H4 (cell line): ENCODE measurements around the gene OGFR. TPM values are rescaled to one million over a fixed set of nuclear protein-coding genes. Genes with fewer than 3 reads are reported as not detected.

ENCODE experiments used
- DNase-seq: peaks from one replicate; pipeline ENCODE4 v3.0.0-alpha.2; 2015; ENCODE audit warnings: low spot score
- total RNA-seq: library from RNA; depleted of rRNA; stranded (reverse); fragments of >200 nt; shearing (Covaris generic); gene quantifications from 2 replicates; pipeline ENCODE4 v1.2.3, GENCODE V29; 2014; rRNA removed

OGFR gene, protein sequence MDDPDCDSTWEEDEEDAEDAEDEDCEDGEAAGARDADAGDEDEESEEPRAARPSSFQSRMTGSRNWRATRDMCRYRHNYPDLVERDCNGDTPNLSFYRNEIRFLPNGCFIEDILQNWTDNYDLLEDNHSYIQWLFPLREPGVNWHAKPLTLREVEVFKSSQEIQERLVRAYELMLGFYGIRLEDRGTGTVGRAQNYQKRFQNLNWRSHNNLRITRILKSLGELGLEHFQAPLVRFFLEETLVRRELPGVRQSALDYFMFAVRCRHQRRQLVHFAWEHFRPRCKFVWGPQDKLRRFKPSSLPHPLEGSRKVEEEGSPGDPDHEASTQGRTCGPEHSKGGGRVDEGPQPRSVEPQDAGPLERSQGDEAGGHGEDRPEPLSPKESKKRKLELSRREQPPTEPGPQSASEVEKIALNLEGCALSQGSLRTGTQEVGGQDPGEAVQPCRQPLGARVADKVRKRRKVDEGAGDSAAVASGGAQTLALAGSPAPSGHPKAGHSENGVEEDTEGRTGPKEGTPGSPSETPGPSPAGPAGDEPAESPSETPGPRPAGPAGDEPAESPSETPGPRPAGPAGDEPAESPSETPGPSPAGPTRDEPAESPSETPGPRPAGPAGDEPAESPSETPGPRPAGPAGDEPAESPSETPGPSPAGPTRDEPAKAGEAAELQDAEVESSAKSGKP
- total RNA-seq: 30.9 and 43.8 TPM in 2 replicates

DNA sequence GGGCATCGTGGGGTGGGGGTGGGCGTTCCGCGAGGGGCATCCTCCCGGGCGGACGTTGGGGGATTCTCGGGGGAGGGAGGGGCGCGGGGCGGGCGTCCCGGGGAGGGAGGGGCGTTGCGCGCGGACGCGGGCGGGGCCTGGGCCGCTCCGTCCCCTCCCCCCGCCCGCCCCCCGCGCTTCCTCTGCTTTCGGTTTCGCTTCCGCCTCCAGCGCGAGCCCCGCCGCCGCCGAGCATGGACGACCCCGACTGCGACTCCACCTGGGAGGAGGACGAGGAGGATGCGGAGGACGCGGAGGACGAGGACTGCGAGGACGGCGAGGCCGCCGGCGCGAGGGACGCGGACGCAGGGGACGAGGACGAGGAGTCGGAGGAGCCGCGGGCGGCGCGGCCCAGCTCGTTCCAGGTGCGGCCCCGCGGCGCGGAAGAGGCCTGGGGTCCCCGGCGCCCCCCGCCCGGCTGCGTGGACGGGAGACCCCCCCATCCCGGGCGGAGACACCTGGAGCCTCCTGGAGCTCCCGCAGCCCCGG, at the start of gene OGFR:
TSS of gene OGFR (plus strand) at position 209 of the 528 bp plus-strand sequence. CDS start at position 234, 25 bp downstream.
- no peak for DNase-seq

DNA sequence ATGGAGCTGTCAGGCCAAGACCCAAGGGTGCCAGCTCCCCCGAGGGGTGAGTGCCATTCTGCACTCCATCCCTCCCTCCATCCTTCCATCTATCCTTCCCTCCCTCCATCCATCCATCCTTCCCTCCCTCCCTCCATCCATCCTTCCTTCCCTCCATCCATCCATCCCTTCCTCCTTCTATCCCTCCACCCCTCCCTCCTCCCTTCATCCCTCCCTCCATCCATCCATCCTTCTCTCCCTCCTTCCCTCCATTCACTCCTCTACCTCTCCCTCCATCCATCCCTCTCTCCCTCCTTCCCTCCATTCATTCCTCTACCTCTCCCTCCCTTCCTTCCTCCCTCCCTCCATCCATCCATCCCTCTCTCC, 49.7 kb upstream of the OGFR start:
- DNase-seq: no peak

DNA sequence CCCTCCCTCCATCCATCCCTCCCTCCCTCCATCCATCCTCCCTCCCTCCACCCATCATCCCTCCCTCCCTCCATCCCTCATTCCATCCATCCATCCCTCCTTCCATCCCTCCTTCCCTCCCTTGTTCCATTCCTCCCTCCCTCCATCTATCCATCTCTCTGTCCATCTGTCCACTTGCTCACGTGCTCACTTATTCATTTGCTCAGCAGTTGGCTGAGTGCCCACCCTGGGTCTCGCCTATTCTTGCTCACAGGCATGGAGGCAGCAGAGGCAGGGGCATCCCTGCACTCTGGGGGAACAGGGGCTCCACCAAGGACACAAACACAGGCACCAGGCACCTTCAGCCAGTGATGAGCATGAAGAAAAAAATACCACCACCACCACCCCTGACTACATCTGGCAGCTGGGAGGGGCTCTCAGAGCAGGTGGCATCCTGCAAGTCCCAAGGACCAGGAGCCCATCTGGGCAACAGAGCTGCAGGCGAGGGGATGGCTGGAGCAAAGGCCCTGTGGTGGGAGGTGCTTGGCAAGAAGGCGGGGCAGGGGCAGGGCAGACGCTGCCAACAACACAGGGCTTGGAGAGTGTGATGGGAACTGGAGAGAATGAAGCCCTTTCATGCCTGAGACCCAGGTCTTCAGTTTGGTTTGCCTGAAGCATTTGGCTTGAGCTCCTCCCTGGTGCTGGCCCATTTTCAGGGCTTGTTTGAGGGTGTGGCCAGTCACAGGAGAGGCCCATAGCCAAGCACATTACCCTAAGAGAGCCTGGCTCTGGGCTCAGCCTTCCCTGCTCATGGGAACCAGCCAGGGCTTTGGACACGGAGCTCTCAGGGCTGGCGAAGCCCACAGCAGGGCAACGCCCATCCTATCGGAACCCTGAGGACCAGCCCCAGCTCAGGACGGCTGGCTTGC, 48.6 kb upstream of the OGFR start:
- DNase-seq: no peak

DNA sequence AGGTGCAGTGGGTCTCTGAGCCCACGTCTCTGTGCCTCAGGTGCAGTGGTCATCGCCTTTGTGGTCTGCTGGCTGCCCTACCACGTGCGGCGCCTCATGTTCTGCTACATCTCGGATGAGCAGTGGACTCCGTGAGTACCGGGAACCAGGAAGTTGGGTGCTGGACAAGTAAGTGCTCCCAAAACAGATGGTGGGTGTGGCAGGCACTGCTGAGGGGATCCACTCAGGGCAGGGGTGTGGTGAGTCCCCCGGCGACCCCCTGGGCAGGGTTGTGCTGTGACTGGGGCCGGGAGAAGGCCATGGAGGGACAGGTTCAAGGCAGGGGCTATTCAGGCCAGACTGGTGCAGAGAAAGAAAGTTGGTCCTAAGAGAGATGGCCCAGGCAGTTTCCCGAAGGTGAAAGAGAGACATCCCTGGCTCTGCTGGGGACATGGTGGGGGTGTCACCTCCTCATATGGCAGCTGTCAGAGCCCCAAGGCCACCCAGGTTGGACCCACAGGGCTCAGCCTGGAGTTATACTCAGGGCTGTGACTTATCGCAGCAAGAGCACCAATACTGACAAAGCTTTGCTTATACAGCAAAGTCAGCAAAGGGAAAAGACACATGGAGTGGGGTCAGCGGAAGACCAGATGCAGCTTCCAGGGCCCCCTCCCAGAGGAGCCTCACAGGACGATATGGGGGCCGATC, 46.3 kb upstream of the OGFR start:
- DNase-seq: no peak

DNA sequence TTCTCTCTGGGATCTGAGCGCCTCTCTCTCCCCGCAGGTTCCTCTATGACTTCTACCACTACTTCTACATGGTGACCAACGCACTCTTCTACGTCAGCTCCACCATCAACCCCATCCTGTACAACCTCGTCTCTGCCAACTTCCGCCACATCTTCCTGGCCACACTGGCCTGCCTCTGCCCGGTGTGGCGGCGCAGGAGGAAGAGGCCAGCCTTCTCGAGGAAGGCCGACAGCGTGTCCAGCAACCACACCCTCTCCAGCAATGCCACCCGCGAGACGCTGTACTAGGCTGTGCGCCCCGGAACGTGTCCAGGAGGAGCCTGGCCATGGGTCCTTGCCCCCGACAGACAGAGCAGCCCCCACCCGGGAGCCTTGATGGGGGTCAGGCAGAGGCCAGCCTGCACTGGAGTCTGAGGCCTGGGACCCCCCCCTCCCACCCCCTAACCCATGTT, 44.6 kb upstream of the OGFR start:
- DNase-seq: no peak

DNA sequence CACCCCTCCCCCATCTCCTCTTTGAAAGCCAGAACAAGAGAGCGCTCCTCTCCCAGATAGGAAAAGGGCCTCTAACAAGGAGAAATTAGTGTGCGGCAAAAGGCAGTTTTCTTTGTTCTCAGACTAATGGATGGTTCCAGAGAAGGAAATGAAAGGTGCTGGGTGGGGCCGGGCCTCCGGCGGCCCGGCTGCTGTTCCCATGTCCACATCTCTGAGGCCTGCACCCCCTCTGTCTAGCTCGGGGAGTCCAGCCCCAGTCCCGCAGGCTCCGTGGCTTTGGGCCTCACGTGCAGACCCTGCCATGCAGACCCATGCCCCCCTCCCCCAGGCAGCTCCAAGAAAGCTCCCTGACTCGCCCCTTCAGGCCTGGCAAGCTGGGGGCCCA, 44.2 kb upstream of the OGFR start:
- no peak for DNase-seq

DNA sequence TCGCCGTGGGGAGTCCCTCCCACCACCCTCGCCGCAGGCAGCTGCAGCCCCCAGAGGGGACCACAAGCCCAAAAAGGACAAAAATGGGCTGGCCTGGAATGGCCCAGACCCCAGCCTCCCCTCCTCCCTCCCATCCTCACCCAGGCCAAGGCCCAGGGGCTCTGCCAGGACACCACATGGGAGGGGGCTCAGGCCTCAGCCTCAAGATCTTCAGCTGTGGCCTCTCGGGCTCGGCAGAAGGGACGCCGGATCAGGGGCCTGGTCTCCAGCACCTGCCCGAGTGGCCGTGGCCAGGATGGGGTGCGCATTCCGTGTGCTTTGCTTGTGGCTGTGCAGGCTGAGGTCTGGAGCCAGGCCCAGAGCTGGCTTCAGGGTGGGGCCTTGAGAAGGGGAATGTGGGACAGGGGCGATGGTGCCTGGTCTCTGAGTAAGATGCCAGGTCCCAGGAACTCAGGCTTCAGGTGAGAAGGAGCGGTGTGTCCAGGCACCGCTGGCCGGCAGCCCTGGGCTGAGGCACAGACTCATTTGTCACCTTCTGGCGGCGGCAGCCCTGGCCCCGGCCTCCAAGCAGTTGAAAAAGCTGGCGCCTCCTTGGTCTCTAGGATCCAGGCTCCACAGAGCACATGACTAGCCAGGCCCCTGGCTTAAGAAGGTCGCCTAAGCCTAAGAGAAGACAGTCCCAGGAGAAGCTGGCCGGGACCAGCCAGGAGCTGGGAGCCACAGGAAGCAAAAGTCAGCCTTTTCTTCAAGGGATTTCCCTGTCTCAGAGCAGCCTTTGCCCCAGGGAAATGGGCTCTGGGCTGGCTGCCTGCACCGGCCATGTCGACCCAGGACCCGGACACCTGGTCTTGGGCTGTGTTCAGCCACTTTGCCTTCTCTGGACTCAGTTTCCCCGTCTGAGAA, 43.5 kb upstream of the OGFR start:
- DNase-seq: no peak

DNA sequence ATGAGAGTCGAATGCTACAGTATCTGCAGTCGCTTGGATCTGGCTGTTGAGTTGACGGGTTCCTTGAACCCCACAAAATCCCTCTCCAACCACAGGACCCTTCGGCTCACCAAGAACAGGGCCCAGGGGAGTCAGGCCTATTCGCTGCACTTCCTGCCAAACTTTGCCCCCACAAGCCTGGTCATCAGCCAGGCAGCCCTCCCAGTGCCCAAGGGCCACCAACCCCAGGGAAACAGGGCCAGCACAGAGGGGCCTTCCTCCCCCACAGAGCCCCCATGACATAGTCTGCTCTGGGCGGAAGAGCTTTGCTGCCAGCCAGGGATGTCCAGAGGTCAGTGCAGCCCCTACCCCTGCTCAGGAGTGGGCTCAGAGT, 42.9 kb upstream of the OGFR start:
- DNase-seq: no peak

DNA sequence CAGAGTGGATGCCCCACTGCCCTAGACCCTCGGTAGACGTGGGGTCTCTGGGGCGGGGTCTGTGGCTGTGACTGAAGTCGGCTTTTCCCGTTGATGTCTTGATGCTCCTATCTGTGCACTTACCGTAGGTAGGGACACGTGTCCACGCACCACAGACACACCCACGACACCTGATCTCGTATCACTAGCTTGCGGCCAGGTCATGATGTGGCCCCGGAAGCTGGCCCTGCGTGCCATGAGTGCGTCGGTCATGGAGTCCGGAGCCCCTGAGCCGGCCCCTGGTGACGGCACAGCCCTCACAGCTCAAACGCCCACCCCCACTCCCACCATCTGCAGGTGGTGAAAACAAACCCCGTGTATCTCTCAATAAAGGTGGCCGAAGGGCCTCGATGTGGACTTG, 42.3 kb upstream of the OGFR start:
- no peak for DNase-seq

DNA sequence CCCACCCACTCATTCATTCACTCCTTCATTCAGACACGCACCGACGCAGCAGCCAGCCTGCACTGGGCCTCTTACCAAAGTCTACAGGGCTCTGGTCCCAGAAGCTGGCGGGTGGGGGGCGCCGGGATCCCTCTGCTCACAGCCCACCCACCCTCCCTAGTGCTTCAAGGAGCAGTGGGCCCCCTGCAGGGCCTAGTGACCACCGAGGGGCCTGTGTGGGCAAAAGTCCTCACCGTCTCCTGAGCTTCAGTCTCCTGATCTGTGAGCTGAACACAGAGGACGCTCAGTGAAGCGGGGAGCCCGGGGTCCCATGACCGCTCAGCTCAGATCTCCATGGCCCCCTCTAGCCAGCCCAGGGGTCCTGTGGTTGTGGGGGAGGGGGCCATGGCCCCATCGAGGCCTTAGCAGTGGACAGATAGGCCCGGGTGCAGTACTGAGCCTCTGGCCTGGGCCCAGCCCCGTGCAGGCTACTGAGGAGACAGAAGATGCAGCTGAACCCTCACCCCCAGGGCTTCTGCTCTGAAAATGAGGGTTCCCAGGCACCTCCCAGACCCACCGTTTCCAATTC, 41.8 kb upstream of the OGFR start:
- DNase-seq: no peak

DNA sequence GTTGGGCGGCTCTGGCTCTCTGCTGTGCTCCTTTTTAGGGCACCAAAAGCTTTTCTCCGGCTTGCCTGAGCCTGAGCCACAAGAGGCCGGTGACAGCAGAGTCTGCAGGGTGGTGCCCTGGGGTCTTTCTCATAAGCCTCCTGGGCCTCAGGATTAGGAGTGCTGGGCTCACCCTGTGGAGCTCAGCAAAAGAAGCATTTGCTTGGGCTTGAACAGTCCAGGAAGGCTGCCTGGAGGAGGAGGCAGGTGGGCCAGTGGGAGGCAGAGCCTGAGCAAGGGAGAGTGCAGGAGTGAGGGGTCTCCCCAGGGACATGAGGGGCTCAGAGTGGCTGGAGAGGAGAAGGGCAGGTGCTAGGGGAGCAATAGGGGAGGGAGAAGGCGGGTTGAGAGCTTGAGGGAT, 41.2 kb upstream of the OGFR start:
- DNase-seq: no peak

DNA sequence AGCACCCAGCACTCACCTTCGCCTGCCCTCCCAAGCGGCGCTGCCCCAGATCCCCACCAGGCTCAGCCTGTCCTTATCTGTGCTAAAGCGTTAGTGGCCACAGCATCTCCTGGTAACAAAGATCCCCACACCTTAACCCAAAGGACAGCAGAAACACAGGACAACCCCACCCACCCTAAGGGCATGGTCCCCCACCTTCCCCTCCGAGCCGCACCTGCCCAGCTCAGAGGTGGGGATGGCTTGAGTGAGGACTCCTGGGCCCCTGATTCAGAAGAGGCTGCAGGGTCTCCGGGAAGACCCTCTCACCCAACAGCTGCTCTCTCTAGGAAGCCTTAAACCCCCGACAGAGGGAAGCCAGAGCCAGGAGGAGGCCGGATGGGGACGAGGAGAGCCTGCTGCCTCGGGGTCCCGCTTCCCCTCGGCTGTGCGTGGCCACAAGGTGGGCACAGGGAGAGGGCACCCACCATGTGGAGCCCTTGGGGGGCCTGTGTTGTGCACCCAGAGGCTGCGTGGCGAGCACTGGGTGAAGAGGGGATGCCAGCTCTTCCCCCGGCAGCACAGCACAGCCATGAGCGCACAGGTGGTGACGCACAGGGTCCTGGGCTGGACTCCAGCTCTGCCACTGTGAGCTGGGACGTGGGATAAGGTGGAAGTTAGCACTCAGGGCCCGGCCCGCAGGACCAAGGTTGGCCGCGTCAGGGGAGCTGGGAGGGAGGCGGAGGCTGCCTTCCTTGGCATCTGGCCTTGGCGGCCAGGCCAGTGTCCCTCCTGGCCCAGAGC, 40.3 kb upstream of the OGFR start:
- DNase-seq: no peak

DNA sequence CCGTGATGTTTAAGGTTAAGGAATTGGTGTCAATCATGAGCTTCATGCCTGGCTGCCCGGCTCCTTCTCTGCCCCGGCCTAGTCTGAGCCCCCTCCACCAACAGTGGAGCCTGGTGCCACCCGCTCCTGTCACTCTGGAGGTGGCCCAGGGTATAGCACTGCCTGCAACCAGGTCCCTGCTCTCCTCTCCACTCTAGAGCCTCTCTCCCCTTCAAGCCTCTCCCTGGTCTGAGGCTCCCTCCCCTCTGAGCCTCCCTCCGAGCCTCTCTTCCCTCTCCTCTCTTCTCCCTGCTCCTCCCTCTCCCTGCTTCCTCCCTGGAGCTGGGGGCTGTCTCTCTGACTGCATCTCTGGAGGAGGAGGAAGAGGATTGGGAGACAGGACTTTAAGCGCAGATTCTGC, 39.6 kb upstream of the OGFR start:
- DNase-seq: no peak

DNA sequence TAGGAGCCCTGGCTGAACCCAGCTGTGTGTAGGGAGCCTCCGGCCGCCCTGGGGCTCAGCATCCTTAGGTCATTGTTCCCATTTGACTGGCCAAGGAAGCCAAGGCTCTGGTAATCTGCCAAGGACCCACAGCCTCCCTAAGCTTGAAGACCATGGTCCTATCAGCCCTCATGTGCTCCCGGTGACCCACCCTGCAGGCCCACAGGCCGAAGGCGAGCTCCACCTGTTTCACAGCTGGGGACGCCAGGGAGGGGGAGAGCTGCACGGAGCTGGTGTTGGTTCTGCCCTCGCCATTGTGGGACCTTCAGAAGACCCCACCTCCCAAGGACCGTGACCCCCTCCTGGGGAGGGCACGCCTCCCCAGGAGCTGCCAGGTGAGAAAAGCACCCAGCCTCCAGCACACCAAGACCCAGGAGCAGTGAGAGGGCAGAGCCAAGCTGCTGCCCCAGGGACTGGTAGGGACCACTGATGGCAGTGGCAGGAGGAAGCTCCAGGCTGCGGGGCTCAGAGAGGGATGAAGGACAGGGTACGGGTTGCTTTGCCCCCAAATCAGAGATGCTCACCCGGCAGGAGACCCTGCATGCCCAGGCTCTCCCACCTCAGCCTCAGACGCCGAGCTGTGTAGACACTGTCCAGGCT, 39.1 kb upstream of the OGFR start:
- DNase-seq: no peak

DNA sequence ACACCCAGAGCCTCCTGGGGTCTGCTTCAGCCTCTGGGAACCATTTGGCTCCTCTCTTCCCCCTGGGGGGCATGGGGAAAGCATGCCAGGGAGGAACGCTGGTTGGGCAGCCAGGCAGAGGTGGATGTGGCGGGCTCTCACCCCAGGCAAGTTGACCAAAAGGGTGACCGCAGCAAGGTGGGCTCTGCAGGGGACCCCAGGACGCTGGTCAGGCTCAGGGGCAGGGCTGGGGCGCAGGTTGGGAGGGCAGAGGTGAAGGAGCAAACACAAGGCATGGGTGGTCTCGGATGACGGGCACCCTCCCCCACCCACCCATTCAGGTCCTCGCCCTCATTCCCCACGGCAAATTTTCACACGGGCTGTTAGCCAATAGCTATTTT, 38.6 kb upstream of the OGFR start:
- no peak for DNase-seq

DNA sequence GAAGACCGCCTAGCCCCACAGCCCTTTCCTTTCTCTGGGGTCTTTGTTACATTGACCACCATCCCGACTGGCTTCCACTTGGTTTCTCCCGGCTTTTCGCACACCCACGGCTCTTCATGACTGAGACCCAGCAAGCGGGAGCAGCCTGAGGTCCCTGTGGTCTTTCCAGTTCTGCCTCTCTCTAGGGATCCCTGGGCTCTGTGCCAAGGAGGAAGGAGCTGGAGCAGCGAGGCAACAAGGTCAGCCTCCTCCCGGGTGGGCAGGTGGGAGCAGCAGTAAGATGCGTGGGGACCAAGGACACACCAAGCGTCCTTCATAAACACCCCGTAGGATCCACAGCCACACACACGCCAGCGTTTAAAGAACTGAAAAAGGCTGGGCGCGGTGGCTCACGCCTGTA, 37.9 kb upstream of the OGFR start:
- DNase-seq: no peak

DNA sequence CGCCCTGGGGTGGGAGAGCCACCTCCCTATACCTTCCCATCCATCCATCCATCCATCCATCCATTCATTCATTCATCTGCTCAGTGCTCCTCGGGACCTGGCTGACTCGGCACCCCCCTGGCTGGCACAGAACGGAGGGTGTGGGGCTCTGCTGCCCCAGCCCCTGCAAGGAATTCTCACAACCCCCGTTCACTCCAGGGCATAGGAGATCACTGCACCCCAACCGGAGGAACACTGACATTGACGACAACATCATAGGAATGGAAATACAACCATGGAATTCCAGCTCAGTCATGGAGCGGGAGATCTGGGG, 36.4 kb upstream of the OGFR start:
- no peak for DNase-seq

DNA sequence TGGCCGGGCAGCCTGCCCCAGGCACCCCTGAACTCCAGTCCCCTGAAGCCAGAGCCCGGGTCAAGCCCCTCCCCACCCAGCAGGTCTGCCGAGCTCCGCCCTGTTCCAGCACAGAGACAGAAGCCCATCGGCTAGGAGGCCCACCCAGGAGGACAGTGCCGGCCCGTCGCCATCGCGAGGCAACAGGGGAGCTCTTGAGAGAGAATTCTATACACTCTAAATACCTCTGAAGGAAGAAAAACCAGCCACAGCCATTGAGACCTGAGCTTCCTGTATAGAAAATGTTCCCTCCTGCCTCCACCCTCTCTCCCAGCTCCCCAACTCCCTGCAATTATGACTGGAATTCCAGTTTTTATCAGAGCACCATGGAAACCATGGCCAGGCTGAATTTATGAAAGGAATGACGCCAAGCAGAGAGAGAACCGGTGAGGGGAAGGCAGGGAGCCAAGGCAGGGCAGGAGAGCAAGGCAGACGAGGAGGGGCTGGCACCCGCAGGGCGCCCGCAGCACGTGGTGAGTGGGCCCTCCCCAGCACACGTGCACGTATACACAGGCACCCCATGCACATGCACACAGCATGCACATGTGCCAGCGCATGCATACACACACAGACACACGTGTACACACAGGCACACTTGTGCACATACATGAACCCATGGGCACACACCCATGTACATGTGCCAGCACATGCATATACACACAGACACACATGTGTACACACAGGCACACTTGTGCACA, 35.9 kb upstream of the OGFR start:
- no peak for DNase-seq
